HG02759 (cell line): ENCODE results near the gene CCR6.
"Not testable (repeated sequence)": the region's sequence is repeated elsewhere in the genome, so short reads cannot be mapped to it uniquely, and the experiment has no call there.

Experiments used
- ATAC-seq: cut with Tn5 transposase; IDR thresholded peaks from one replicate; pipeline ENCODE4 v1.9.1; 2021; ENCODE audit warnings: mild to moderate bottlenecking, moderate library complexity; ENCODE audit not compliant: unreplicated experiment

Gene CCR6

GRCh38 chr6:167168296-167168695 is 45.4 kb downstream of the CCR6 start:
- ATAC-seq = not testable (repeated sequence)

- ATAC-seq = not testable (repeated sequence)
Measured at GRCh38 chr6:167169867-167170266, 47.0 kb downstream of the CCR6 start.

GRCh38 chr6:167171300-167171699 is 48.4 kb downstream of the CCR6 start:
- ATAC-seq = not testable (repeated sequence)

- not testable (repeated sequence) for ATAC-seq
Measured at GRCh38 chr6:167172011-167172410, 49.1 kb downstream of the CCR6 start.

GRCh38 chr6:167177271-167177670 is 54.4 kb downstream of the CCR6 start:
- ATAC-seq = not testable (repeated sequence)

GRCh38 chr6:167178896-167179655 is 56.2 kb downstream of the CCR6 start:
- not testable (repeated sequence) for ATAC-seq

GRCh38 chr6:167180086-167180485 is 57.2 kb downstream of the CCR6 start:
- ATAC-seq = not testable (repeated sequence)

GRCh38 chr6:167181351-167181750 is 58.5 kb downstream of the CCR6 start:
- not testable (repeated sequence) for ATAC-seq

- ATAC-seq = peak; percentile 83
Measured at GRCh38 chr6:167182913-167183314, 60.0 kb downstream of the CCR6 start.

GRCh38 chr6:167185101-167185500 is 62.2 kb downstream of the CCR6 start:
- ATAC-seq = not testable (repeated sequence)

GRCh38 chr6:167187275-167187674 is 64.4 kb downstream of the CCR6 start:
- not testable (repeated sequence) for ATAC-seq
